ENCODE data around the gene HS3ST5. TPM values are rescaled to one million over a fixed set of nuclear protein-coding genes. Genes with fewer than 3 reads are reported as not detected.

The HS3ST5 gene
- polyA plus RNA-seq, 1 donor (not counting 4 experiments of a cell fraction or from before 2014, with no cell fraction given) = not detected

- H3K36me3 ChIP-seq (ENCODE audit: control insufficient read depth in 2 of 2, extremely low read depth in 1 of 2, insufficient read depth in 2 of 2, low read length in 2 of 2) = no peaks in the 10 kb centered on the region
- H3K9me3 ChIP-seq (ENCODE audit: control insufficient read depth, low read depth, low read length) = no peaks in the 10 kb centered on the region
- H3K79me2 ChIP-seq (ENCODE audit: control insufficient read depth, insufficient read depth, low read length) = no peaks in the 10 kb centered on the region
- no peak overlapping the region for H3K4me3 ChIP-seq (ENCODE audit: control insufficient read depth in 2 of 3, extremely low read depth in 1 of 3, insufficient read depth in 2 of 3, low read depth in 1 of 3, low read length in 3 of 3)
- H3K27me3 ChIP-seq (ENCODE audit: control insufficient read depth, extremely low read depth, insufficient read depth, low read length) = no peaks in the 10 kb centered on the region
- TF ChIP-seq EZH2 (IDR thresholded peaks at IDR 0.05; ENCODE audit: low read length) = no peak
- TF ChIP-seq CTCF (optimal IDR thresholded peaks at IDR 0.05 in 1 of 3, IDR thresholded peaks at IDR 0.05 in 1 of 3, conservative IDR thresholded peaks at IDR 0.05 in 1 of 3; ENCODE audit: extremely low read depth in 1 of 3, insufficient read depth in 2 of 3, low read length in 3 of 3) = no peak
- dilution Hi-C loops (cut with MboI; ENCODE audit: extremely low pct_ligation_motif_present, low sequenced_read_pairs) = no loop called here
- H2AFZ ChIP-seq (ENCODE audit: control insufficient read depth, low read length) = no peak overlapping the region
- H3K4me1 ChIP-seq (ENCODE audit: control insufficient read depth, extremely low read depth, insufficient read depth, low read length) = no peaks in the 10 kb centered on the region
- FAIRE-seq = no peak
- no peak overlapping the region for H3K27ac ChIP-seq (ENCODE audit: control insufficient read depth, insufficient read depth, low read length)
- H4K20me1 ChIP-seq (ENCODE audit: control insufficient read depth, extremely low read depth, insufficient read depth, low read length) = no peaks in the 10 kb centered on the region
- DNase-seq (ENCODE audit: low read depth, low spot score) = no peak
- no peak overlapping the region for H3K9ac ChIP-seq (ENCODE audit: control insufficient read depth, extremely low read depth, insufficient read depth, low read length)
- no peak overlapping the region for H3K4me2 ChIP-seq (ENCODE audit: control insufficient read depth, extremely low read depth, insufficient read depth, low read depth, low read length)
- no peaks in the 10 kb centered on the region for H3K9me1 ChIP-seq (ENCODE audit: control insufficient read depth, extremely low read depth, insufficient read depth, low read length)
Measured at GRCh38 chr6:114195027-114195365, 147.8 kb downstream of the HS3ST5 start.

- Histone ChIP-seq H3K36me3 (ENCODE audit: control insufficient read depth in 2 of 2, extremely low read depth in 1 of 2, insufficient read depth in 2 of 2, low read length in 2 of 2) (no peaks in the 10 kb centered on the region), H3K4me2 (ENCODE audit: control insufficient read depth, extremely low read depth, insufficient read depth, low read depth, low read length) (no peak overlapping the region), H3K27ac (ENCODE audit: control insufficient read depth, insufficient read depth, low read length) (no peak overlapping the region), H3K9me3 (ENCODE audit: control insufficient read depth, low read depth, low read length) (no peaks in the 10 kb centered on the region), H3K4me3 (ENCODE audit: control insufficient read depth in 2 of 3, extremely low read depth in 1 of 3, insufficient read depth in 2 of 3, low read depth in 1 of 3, low read length in 3 of 3) (no peak overlapping the region), H2AFZ (ENCODE audit: control insufficient read depth, low read length) (no peak overlapping the region), H3K4me1 (ENCODE audit: control insufficient read depth, extremely low read depth, insufficient read depth, low read length) (no peaks in the 10 kb centered on the region), H3K79me2 (ENCODE audit: control insufficient read depth, insufficient read depth, low read length) (no peaks in the 10 kb centered on the region), H3K9me1 (ENCODE audit: control insufficient read depth, extremely low read depth, insufficient read depth, low read length) (no peaks in the 10 kb centered on the region), H3K9ac (ENCODE audit: control insufficient read depth, extremely low read depth, insufficient read depth, low read length) (no peak overlapping the region), H4K20me1 (ENCODE audit: control insufficient read depth, extremely low read depth, insufficient read depth, low read length) (no peaks in the 10 kb centered on the region), H3K27me3 (ENCODE audit: control insufficient read depth, extremely low read depth, insufficient read depth, low read length) (no peaks in the 10 kb centered on the region)
- dilution Hi-C loops (cut with MboI; ENCODE audit: extremely low pct_ligation_motif_present, low sequenced_read_pairs) = no loop called here
- TF ChIP-seq EZH2 (IDR thresholded peaks at IDR 0.05; ENCODE audit: low read length) (no peak), CTCF (optimal IDR thresholded peaks at IDR 0.05 in 1 of 3, IDR thresholded peaks at IDR 0.05 in 1 of 3, conservative IDR thresholded peaks at IDR 0.05 in 1 of 3; ENCODE audit: extremely low read depth in 1 of 3, insufficient read depth in 2 of 3, low read length in 3 of 3) (no peak)
- FAIRE-seq (no peak), DNase-seq (ENCODE audit: low read depth, low spot score) (no peak)
Measured at GRCh38 chr6:114194362-114195026, 148.3 kb downstream of the HS3ST5 start.
